ENCODE data around the gene JCAD. TPM values are rescaled to one million over a fixed set of nuclear protein-coding genes. Genes with fewer than 3 reads are reported as not detected.

Gene JCAD
- total RNA-seq, 2 donors from 2014 or later = 1.8 to 23.5 TPM

DNA sequence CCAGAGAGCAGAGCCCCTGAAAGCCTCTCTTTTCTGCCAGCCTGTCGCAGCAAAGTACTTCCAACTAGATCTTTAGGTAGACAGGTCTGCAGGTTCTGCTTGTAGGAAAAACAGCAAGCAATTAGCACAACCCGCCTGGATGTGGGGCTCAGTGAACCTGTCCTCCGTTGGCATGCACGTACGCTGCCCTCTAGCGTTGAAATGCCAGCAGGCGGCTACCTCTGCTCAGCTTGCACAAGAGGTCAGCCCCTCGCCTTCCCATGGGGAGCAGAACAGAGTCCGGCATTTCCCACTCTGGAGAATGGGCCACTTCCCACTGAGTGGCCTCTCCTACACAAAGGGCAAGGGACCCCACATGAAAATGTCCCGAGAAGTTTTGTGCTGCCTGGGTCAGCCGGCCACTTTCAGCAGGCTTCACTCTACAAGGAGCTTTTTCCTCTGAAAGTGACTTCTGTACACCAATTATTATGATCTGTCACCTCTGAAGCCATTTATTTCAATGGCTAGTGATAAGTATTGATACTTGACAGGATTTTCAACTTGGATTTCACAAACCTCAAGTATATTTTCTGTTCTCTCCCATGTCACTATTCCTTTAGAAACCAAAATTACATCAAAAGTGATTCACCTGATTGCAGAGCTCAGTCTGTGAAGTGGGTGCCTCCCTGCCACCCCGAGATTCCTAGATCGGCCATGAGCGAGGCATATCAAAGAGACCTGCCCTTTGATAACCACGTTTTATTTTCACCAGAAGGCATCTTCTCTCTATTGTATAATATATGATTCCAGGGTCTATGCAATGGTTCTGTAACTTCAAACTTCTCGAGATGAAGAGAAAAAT lies 56.7 kb downstream of the JCAD start:
- intact Hi-C loops (cut with DNase I) = no loop called here
- Histone ChIP-seq H3K27me3 (no peaks in the 10 kb centered on the region), H3K4me3 (no peak overlapping the region), H3K9me3 (no peaks in the 10 kb centered on the region), H3K27ac (no peak overlapping the region), H3K36me3 (no peaks in the 10 kb centered on the region), H3K9ac (ENCODE audit: low read depth in 2 of 2, low read length in 2 of 2) (no peak overlapping the region), H3K4me1 (no peaks in the 10 kb centered on the region)
- TF ChIP-seq CTCF (IDR thresholded peaks at IDR 0.05) = peak; percentile 79
- peak; percentile 69 for DNase-seq

GRCh38 chr10:30000802-30001571 lies 58.4 kb downstream of the JCAD start:
- no peak for TF ChIP-seq CTCF (IDR thresholded peaks at IDR 0.05)

GRCh38 chr10:29998142-29998808 lies 61.1 kb downstream of the JCAD start:
- H3K4me3 ChIP-seq = no peak overlapping the region
- H3K9ac ChIP-seq (ENCODE audit: low read depth in 2 of 2, low read length in 2 of 2) = no peak overlapping the region
- no peaks in the 10 kb centered on the region for H3K9me3 ChIP-seq
- TF ChIP-seq CTCF (IDR thresholded peaks at IDR 0.05) = peak; percentile 94
- no peak overlapping the region for H3K27ac ChIP-seq
- H3K36me3 ChIP-seq = no peaks in the 10 kb centered on the region
- no peaks in the 10 kb centered on the region for H3K27me3 ChIP-seq
- peak; percentile 76 for DNase-seq
- intact Hi-C loops (cut with DNase I) = loop anchor here (2.0 kb wide), 1 partner anchor 243 kb away; no protein-coding TSS in a partner anchor
- no peaks in the 10 kb centered on the region for H3K4me1 ChIP-seq

More at GRCh38 chr10:30000802-30001571, 58.4 kb downstream of the JCAD start:
- no peak overlapping the region for H3K9ac ChIP-seq (ENCODE audit: low read depth in 2 of 2, low read length in 2 of 2)
- H3K9me3 ChIP-seq = no peaks in the 10 kb centered on the region
- H3K27me3 ChIP-seq = no peaks in the 10 kb centered on the region
- no peak overlapping the region for H3K4me3 ChIP-seq
- H3K27ac ChIP-seq = no peak overlapping the region
- H3K4me1 ChIP-seq = no peaks in the 10 kb centered on the region
- DNase-seq = peak; percentile 20
- no peaks in the 10 kb centered on the region for H3K36me3 ChIP-seq
- intact Hi-C loops (cut with DNase I) = no loop called here

DNA sequence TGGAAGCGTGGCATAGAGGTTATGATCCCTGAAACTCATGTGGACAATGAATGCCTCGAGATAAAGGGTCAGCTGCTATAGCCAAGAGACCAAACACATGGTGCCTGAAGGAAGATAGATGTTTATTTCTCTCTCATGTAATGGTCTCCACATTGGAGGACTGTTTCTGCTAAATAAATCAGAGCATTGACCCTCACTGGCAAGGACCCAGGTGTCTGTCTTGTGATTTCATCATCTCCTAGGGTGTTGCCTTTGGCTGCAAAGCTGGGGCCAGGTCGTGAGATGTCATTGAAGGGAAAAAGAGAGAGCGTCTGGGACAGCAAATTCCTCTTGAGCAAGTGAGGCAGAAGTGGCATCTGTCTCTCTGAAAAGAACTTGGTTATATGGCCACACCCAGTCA lies 64.6 kb downstream of the JCAD start:
- Histone ChIP-seq H3K4me1 (no peaks in the 10 kb centered on the region), H3K9ac (ENCODE audit: low read depth in 2 of 2, low read length in 2 of 2) (no peak overlapping the region), H3K4me3 (no peak overlapping the region), H3K9me3 (no peaks in the 10 kb centered on the region), H3K36me3 (no peaks in the 10 kb centered on the region), H3K27me3 (no peaks in the 10 kb centered on the region), H3K27ac (no peak overlapping the region)
- DNase-seq = no peak
- intact Hi-C loops (cut with DNase I) = no loop called here
- TF ChIP-seq CTCF (IDR thresholded peaks at IDR 0.05) = no peak

DNA sequence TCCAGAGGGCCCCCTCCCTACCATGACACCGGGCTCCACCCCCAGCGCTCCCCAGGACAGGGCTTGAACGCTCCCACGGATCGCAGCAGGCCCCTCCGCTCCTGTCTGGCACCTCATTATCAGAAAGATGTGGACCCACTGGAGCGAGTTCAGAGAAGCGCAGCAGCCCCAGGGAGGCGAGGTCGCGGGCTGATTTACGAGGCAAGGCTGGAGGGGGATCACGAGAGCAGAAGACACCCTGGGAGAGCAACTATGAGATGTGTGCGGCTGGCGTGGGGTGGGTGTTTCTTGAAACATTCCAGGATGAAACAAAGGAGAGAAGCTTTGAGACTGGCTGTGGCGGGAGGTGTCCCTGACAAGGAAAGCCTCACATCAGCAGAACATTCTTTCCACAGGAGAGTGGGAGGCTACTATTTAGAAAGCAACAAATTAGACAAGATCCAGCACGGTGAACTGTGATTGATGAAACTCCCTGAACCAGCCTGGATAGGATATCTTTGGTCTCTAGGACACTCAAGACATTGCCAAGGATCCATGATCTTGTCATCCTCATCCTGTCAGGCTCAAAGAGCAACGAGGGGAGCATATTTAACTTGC lies 66.0 kb downstream of the JCAD start:
- Histone ChIP-seq H3K9ac (ENCODE audit: low read depth in 2 of 2, low read length in 2 of 2) (no peak overlapping the region), H3K4me3 (no peak overlapping the region), H3K9me3 (no peaks in the 10 kb centered on the region), H3K36me3 (no peaks in the 10 kb centered on the region), H3K27me3 (no peaks in the 10 kb centered on the region), H3K4me1 (no peaks in the 10 kb centered on the region), H3K27ac (no peak overlapping the region)
- DNase-seq = no peak
- intact Hi-C loops (cut with DNase I) = no loop called here
- TF ChIP-seq CTCF (IDR thresholded peaks at IDR 0.05) = no peak

All from colonic mucosa (tissue), 4 donors.